Measurements from ENCODE around the gene TUBGCP3.
A peak's percentile ranks its signal among the peaks of the same experiment; 100 is the strongest.

The TUBGCP3 gene

DNA sequence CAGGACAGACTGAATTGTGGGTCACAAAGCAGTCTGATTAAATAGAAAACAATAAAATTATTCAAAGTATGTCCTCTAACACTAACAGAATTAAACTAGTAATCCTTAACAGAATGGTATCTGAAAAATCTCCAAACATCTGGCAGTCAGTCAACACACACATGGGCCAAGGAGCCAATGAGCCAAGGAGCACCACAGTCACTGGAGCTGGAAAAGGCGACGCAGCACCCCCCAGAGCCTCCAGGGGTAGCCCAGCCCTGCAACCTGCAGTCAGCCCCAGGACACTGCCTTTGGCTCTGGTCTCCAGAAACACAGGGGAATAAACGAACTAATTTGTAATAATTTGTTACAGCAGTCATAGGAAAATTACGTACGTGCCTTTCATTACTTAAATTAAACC, 12.3 kb downstream of the TUBGCP3 start:
- TF ChIP-seq CTCF (IDR thresholded peaks at IDR 0.05; ENCODE audit: low read length) = no peak
- no peak for TF ChIP-seq EZH2 (IDR thresholded peaks at IDR 0.05; ENCODE audit: borderline replicate concordance, low read length)
- Histone ChIP-seq H3K4me1 (ENCODE audit: insufficient read depth, low read length, severe bottlenecking) (peaks cover 23% of the 10 kb centered on the region), H3K9me2 (ENCODE audit: low read depth, low read length) (no peaks in the 10 kb centered on the region), H3K27me3 (ENCODE audit: insufficient read depth, low read length) (no peaks in the 10 kb centered on the region), H3K27ac (ENCODE audit: low read depth, low read length, poor library complexity, severe bottlenecking) (peak overlapping the region; percentile 33), H3K9me3 (ENCODE audit: low read length) (peaks cover 9% of the 10 kb centered on the region; the same call in 1 of the 2 replicates), H3K9ac (ENCODE audit: low read length) (no peak overlapping the region; the same call in 1 of the 2 replicates), H2AFZ (ENCODE audit: low read length) (no peak overlapping the region), H3K4me3 (ENCODE audit: low read depth, low read length, poor library complexity, severe bottlenecking) (no peak overlapping the region), H4K20me1 (ENCODE audit: insufficient read depth, low read length) (no peaks in the 10 kb centered on the region), H3F3A (ENCODE audit: insufficient read depth, low read length) (no peaks in the 10 kb centered on the region), H3K4me2 (ENCODE audit: low read length) (peak overlapping the region; percentile 2; the same call in 1 of the 2 replicates), H3K79me2 (ENCODE audit: insufficient read depth, low read length) (peaks cover 96% of the 10 kb centered on the region), H3K36me3 (ENCODE audit: insufficient read depth, low read length) (peaks cover 14% of the 10 kb centered on the region)

DNA sequence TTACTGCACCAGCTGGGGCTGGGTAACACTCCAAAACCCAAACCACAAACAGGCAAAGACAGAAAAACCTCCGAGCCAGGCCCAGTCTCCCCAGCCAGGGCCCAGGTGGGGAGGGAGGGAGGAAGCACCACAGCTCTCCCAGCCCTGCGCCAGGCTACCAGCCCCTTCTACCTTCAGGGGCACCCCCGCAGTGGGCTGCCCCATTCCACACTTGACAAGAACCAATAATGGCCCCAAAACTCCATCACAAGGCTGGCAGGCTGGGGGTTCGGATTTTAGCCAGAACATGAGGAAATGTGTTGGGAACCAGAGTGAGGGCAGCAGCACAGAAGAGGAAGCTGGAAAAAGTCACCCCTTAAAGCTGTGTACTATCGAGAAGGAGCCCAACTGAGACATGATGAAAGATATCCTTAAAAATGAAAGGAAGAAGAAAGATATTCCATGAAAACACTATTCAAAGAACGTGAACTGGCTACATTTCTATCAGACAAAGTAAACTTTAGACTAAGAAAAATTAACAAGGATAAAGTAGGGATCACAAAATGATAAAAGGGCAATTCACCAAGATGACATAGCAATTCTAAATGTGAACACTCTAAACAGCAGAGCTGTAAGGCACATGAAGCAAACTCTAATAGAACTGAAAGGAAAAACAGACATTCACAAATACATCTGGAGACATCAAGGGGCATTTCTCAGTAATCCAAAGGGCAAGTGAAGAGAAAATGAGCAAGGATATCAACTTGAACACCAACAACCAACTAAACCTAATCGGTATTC, 12.9 kb downstream of the TUBGCP3 start:
- Histone ChIP-seq H3K4me3 (ENCODE audit: low read depth, low read length, poor library complexity, severe bottlenecking) (no peak overlapping the region), H3K36me3 (ENCODE audit: insufficient read depth, low read length) (peaks cover 20% of the 10 kb centered on the region), H3K27me3 (ENCODE audit: insufficient read depth, low read length) (no peaks in the 10 kb centered on the region), H3K4me1 (ENCODE audit: insufficient read depth, low read length, severe bottlenecking) (peaks cover 26% of the 10 kb centered on the region), H3K4me2 (ENCODE audit: low read length) (peak overlapping the region; percentile 9; the same call in 1 of the 2 replicates), H4K20me1 (ENCODE audit: insufficient read depth, low read length) (no peaks in the 10 kb centered on the region), H3K9ac (ENCODE audit: low read length) (no peak overlapping the region; the same call in 1 of the 2 replicates), H3K9me3 (ENCODE audit: low read length) (peaks cover 9% of the 10 kb centered on the region; the same call in 1 of the 2 replicates), H3K79me2 (ENCODE audit: insufficient read depth, low read length) (peaks cover 96% of the 10 kb centered on the region), H3K9me2 (ENCODE audit: low read depth, low read length) (no peaks in the 10 kb centered on the region), H2AFZ (ENCODE audit: low read length) (no peak overlapping the region), H3F3A (ENCODE audit: insufficient read depth, low read length) (no peaks in the 10 kb centered on the region), H3K27ac (ENCODE audit: low read depth, low read length, poor library complexity, severe bottlenecking) (peak overlapping the region; percentile 33)
- TF ChIP-seq CTCF (IDR thresholded peaks at IDR 0.05; ENCODE audit: low read length) (no peak), EZH2 (IDR thresholded peaks at IDR 0.05; ENCODE audit: borderline replicate concordance, low read length) (no peak)

DNA sequence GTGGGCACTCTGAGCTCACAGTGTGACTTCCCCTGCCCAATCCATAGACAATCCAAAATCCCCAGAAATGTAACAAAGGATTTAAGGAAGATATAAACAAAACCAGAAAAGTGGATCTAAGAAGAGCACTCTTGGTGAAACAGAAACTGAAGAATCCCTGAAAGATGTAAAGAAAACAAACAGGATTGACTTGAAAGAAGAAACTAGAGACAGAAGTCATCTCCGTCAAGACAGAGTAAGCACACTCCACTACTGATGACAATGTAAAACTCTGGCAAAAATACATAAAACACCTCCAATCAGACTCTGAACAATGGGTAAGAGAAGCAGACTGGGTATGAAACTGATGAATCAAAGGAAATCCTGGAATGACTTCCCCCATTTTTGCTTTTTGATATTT, 13.5 kb downstream of the TUBGCP3 start:
- peak overlapping the region; percentile 33 for H3K27ac ChIP-seq (ENCODE audit: low read depth, low read length, poor library complexity, severe bottlenecking)
- peaks cover 32% of the 10 kb centered on the region for H3K4me1 ChIP-seq (ENCODE audit: insufficient read depth, low read length, severe bottlenecking)
- no peaks in the 10 kb centered on the region for H3K9me2 ChIP-seq (ENCODE audit: low read depth, low read length)
- no peaks in the 10 kb centered on the region for H3F3A ChIP-seq (ENCODE audit: insufficient read depth, low read length)
- H3K36me3 ChIP-seq (ENCODE audit: insufficient read depth, low read length) = peaks cover 20% of the 10 kb centered on the region
- H3K4me2 ChIP-seq (ENCODE audit: low read length) = no peak overlapping the region; the same call in 1 of the 2 replicates
- TF ChIP-seq CTCF (IDR thresholded peaks at IDR 0.05; ENCODE audit: low read length) (no peak), EZH2 (IDR thresholded peaks at IDR 0.05; ENCODE audit: borderline replicate concordance, low read length) (no peak)
- H3K27me3 ChIP-seq (ENCODE audit: insufficient read depth, low read length) = no peaks in the 10 kb centered on the region
- H3K4me3 ChIP-seq (ENCODE audit: low read depth, low read length, poor library complexity, severe bottlenecking) = no peak overlapping the region
- no peak overlapping the region; the same call in 1 of the 2 replicates for H3K9ac ChIP-seq (ENCODE audit: low read length)
- peaks cover 9% of the 10 kb centered on the region; the same call in 1 of the 2 replicates for H3K9me3 ChIP-seq (ENCODE audit: low read length)
- H4K20me1 ChIP-seq (ENCODE audit: insufficient read depth, low read length) = peaks cover 3% of the 10 kb centered on the region; the same call in 1 of the 2 replicates
- peaks cover 96% of the 10 kb centered on the region for H3K79me2 ChIP-seq (ENCODE audit: insufficient read depth, low read length)
- no peak overlapping the region for H2AFZ ChIP-seq (ENCODE audit: low read length)

All from OCI-LY1 (cell line).